ENCODE measurements around the gene SGF29. TPM values are rescaled to one million over a fixed set of nuclear protein-coding genes. Genes with fewer than 3 reads are reported as not detected.

SGF29 gene
- total RNA-seq, 1 donor from 2014 or later = 10.6 TPM

DNA sequence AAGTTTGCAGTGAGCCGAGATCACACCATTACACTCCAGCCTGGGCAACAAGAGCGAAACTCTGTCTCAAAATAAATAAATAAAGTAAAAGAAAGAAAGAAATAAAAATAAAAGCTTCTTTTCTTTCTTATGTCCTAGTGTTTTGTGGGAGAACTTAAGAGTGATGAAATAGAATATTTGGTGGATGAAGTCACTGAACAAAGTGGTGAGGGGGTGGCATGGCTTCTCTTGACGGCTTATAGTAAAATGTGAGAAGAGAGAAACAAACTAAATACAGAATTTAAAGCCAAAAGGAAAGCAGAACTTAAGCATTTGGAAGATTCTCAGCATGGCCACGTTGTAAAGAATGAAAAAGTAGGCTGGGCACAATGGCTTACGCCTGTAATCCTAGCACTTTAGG, 15.3 kb downstream of the SGF29 start:
- H3K27ac Mint-ChIP-seq (ENCODE audit: unreplicated experiment) = peak overlapping the region; percentile 47
- Histone ChIP-seq H3K4me3 (ENCODE audit: insufficient read depth, low read depth, low read length) (no peak overlapping the region), H3K4me2 (ENCODE audit: low read length) (no peak overlapping the region), H2AFZ (ENCODE audit: low read depth, low read length) (no peak overlapping the region), H3K27ac (ENCODE audit: low read depth, low read length) (no peak overlapping the region), H3K9ac (ENCODE audit: low read length) (no peak overlapping the region), H4K20me1 (ENCODE audit: insufficient read depth, low read length) (peaks cover 13% of the 10 kb centered on the region), H3K79me2 (ENCODE audit: insufficient read depth, low read length) (peaks cover under 1% of the 10 kb centered on the region), H3K9me3 (ENCODE audit: insufficient read depth, low read depth, low read length) (peaks cover 5% of the 10 kb centered on the region), H3K4me1 (ENCODE audit: insufficient read depth, low read length) (no peaks in the 10 kb centered on the region), H3K36me3 (ENCODE audit: insufficient read depth, low read length) (no peaks in the 10 kb centered on the region), H3K27me3 (ENCODE audit: insufficient read depth, low read length) (no peaks in the 10 kb centered on the region)
- DNase-seq (ENCODE audit: low read depth) (peak; percentile 57), FAIRE-seq (no peak)
- no peak overlapping the region for H3K4me3 Mint-ChIP-seq (ENCODE audit: unreplicated experiment)
- peaks cover 8% of the 10 kb centered on the region for H3K36me3 Mint-ChIP-seq (ENCODE audit: low read depth, unreplicated experiment)
- no peak for TF ChIP-seq EZH2 (IDR thresholded peaks at IDR 0.05; ENCODE audit: insufficient read depth, low read length)
- TF ChIP-seq, protein P1, sequence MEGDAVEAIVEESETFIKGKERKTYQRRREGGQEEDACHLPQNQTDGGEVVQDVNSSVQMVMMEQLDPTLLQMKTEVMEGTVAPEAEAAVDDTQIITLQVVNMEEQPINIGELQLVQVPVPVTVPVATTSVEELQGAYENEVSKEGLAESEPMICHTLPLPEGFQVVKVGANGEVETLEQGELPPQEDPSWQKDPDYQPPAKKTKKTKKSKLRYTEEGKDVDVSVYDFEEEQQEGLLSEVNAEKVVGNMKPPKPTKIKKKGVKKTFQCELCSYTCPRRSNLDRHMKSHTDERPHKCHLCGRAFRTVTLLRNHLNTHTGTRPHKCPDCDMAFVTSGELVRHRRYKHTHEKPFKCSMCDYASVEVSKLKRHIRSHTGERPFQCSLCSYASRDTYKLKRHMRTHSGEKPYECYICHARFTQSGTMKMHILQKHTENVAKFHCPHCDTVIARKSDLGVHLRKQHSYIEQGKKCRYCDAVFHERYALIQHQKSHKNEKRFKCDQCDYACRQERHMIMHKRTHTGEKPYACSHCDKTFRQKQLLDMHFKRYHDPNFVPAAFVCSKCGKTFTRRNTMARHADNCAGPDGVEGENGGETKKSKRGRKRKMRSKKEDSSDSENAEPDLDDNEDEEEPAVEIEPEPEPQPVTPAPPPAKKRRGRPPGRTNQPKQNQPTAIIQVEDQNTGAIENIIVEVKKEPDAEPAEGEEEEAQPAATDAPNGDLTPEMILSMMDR (IDR thresholded peaks at IDR 0.05; ENCODE audit: insufficient read depth, low read depth, low read length) = no peak
- H3K27me3 Mint-ChIP-seq (ENCODE audit: low read depth, unreplicated experiment) = no peaks in the 10 kb centered on the region
- H3K9me3 Mint-ChIP-seq (ENCODE audit: unreplicated experiment) = peaks cover 2% of the 10 kb centered on the region
- H3K4me1 Mint-ChIP-seq (ENCODE audit: low read depth, unreplicated experiment) = peaks cover 15% of the 10 kb centered on the region

DNA sequence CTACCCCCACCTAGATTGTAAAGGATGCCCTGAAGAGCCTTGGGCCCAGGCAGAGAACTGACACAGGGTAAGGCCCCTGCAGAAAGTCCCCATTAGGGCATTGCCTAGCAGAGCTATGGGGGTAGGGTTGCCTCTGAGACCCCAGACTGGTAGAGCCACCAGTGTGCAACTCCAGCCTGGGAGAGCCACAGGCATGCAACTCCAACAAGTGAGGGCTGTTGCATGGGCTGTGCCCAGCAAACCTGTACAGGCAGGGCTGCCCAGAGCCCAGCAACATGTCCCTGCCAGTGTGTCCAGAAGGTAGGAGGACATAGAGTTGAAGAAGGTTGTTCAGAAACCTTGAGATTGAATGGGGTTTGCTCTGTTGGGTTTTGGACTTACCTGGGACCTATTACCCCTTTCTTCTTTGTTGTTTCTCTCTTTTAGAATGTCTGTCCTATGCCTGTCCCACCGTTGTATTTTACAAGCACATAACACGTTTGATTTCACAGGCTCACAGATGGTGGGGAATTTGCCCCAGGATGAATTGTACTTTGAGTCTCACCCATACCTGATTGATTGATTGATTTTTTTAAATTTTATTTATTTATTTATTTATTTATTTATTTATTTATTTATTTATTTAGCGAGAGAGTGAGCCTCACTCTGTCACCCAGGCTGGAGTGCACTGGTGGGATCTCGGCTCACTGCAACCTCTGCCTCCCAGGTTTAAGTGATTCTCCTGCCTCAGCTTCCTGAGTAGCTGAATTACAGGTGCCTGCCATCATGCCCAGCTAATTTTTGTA, 16.4 kb downstream of the SGF29 start:
- no peak overlapping the region for H3K4me2 ChIP-seq (ENCODE audit: low read length)
- peaks cover 8% of the 10 kb centered on the region for H3K36me3 Mint-ChIP-seq (ENCODE audit: low read depth, unreplicated experiment)
- H3K9me3 Mint-ChIP-seq (ENCODE audit: unreplicated experiment) = peaks cover 2% of the 10 kb centered on the region
- no peak for FAIRE-seq
- H3K27me3 Mint-ChIP-seq (ENCODE audit: low read depth, unreplicated experiment) = no peaks in the 10 kb centered on the region
- peaks cover 24% of the 10 kb centered on the region for H4K20me1 ChIP-seq (ENCODE audit: insufficient read depth, low read length)
- H2AFZ ChIP-seq (ENCODE audit: low read depth, low read length) = no peak overlapping the region
- no peak overlapping the region for H3K4me3 Mint-ChIP-seq (ENCODE audit: unreplicated experiment)
- H3K4me1 Mint-ChIP-seq (ENCODE audit: low read depth, unreplicated experiment) = peaks cover 15% of the 10 kb centered on the region
- H3K27ac ChIP-seq (ENCODE audit: low read depth, low read length) = no peak overlapping the region
- H3K27ac Mint-ChIP-seq (ENCODE audit: unreplicated experiment) = no peak overlapping the region
- peaks cover 2% of the 10 kb centered on the region for H3K79me2 ChIP-seq (ENCODE audit: insufficient read depth, low read length)
- no peak for DNase-seq (ENCODE audit: low read depth)
- no peak overlapping the region for H3K9ac ChIP-seq (ENCODE audit: low read length)
- H3K4me3 ChIP-seq (ENCODE audit: insufficient read depth, low read depth, low read length) = no peak overlapping the region
- no peaks in the 10 kb centered on the region for H3K36me3 ChIP-seq (ENCODE audit: insufficient read depth, low read length)
- peaks cover 5% of the 10 kb centered on the region for H3K9me3 ChIP-seq (ENCODE audit: insufficient read depth, low read depth, low read length)
- H3K27me3 ChIP-seq (ENCODE audit: insufficient read depth, low read length) = no peaks in the 10 kb centered on the region
- no peaks in the 10 kb centered on the region for H3K4me1 ChIP-seq (ENCODE audit: insufficient read depth, low read length)
- TF ChIP-seq EZH2 (IDR thresholded peaks at IDR 0.05; ENCODE audit: insufficient read depth, low read length) = no peak
- TF ChIP-seq, protein P1 (IDR thresholded peaks at IDR 0.05; ENCODE audit: insufficient read depth, low read depth, low read length) = no peak
